PC-9 (cell line): ENCODE results near the gene HSPB7. TPM values are rescaled to one million over a fixed set of nuclear protein-coding genes. Genes with fewer than 3 reads are reported as not detected.
A peak's percentile ranks its signal among the peaks of the same experiment; 100 is the strongest.
"Not testable (repeated sequence)": the region's sequence is repeated elsewhere in the genome, so short reads cannot be mapped to it uniquely, and the experiment has no call there.

Source experiments
- BruUV-seq: library from RNA; stranded (reverse); fragments of 400-500 nt; replicated peaks from 2 replicates; lab custom pipeline; 2021; lab: Mats Ljungman, UMichigan
- CTCF ChIA-PET: fragments of 300-600 bp; sonication (Branson Sonifier 250); formaldehyde crosslinking; loops from one replicate; lab custom pipeline; 2022; ENCODE audit warnings: antibody characterized with exemption; lab: Charles Lee
- POLR2A ChIA-PET: fragments of 300-600 bp; sonication (Branson Sonifier 250); formaldehyde crosslinking; loops from one replicate; lab custom pipeline; 2022; ENCODE audit warnings: antibody characterized with exemption; ENCODE audit not compliant: unreplicated experiment; lab: Charles Lee
- DNase-seq, 2 experiments: peaks; one replicate each; pipeline versions ENCODE4 v3.0.0 to v3.0.0-alpha.2; 2015 to 2022; ENCODE audit warnings: mixed read lengths in 1 of 2
- H2AFZ ChIP-seq: fragments of 200-600 bp; sonication (generic); 2 replicates; pipeline ENCODE4 v1.8.1; 2017; ENCODE audit warnings: antibody characterized with exemption
- H3F3A ChIP-seq: fragments of 200-600 bp; sonication (generic); 2 replicates; pipeline ENCODE4 v1.8.1; 2017; ENCODE audit warnings: antibody characterized with exemption, mild to moderate bottlenecking, low read depth; ENCODE audit not compliant: insufficient read depth
- H3K27ac ChIP-seq: fragments of 200-600 bp; sonication (generic); 2 replicates; pipeline ENCODE4 v1.6.1; 2016; ENCODE audit warnings: mixed run types
- H3K27me3 ChIP-seq: fragments of 200-600 bp; sonication (generic); 2 replicates; pipeline ENCODE4 v1.6.1; 2016; ENCODE audit warnings: low read depth, mixed run types; ENCODE audit not compliant: insufficient read depth
- H3K36me3 ChIP-seq: fragments of 200-600 bp; sonication (generic); 2 replicates; pipeline ENCODE4 v1.6.1; 2016; ENCODE audit warnings: low read depth, mixed run types
- H3K4me1 ChIP-seq: fragments of 200-600 bp; sonication (generic); replicated peaks from 2 replicates; pipeline ENCODE4 v1.6.1; 2016; ENCODE audit warnings: mixed run types; ENCODE audit not compliant: insufficient read depth
- H3K4me2 ChIP-seq: fragments of 200-600 bp; sonication (generic); 2 replicates; pipeline ENCODE4 v1.6.1; 2017; ENCODE audit warnings: mixed run types
- H3K4me3 ChIP-seq: fragments of 200-600 bp; sonication (generic); 2 replicates; pipeline ENCODE4 v1.6.1; 2016; ENCODE audit warnings: mixed run types
- H3K79me2 ChIP-seq: fragments of 200-600 bp; sonication (generic); 2 replicates; pipeline ENCODE4 v1.6.1; 2017; ENCODE audit warnings: low read depth, mixed run types
- H3K9me2 ChIP-seq: fragments of 200-600 bp; sonication (generic); 2 replicates; pipeline ENCODE4 v1.8.1; 2017; ENCODE audit warnings: mild to moderate bottlenecking; ENCODE audit not compliant: insufficient read depth
- H3K9me3 ChIP-seq: fragments of 200-600 bp; sonication (generic); 2 replicates; pipeline ENCODE4 v1.8.1; 2016; ENCODE audit warnings: low read depth; ENCODE audit not compliant: insufficient read depth
- H4K20me1 ChIP-seq: fragments of 200-600 bp; sonication (generic); 2 replicates; pipeline ENCODE4 v1.8.1; 2017; ENCODE audit not compliant: insufficient read depth
- CTCF ChIP-seq: fragments of 200-600 bp; sonication (generic); conservative IDR thresholded peaks from 2 replicates; pipeline ENCODE4 v1.6.1; 2017; ENCODE audit warnings: mixed run types, antibody characterized with exemption, mild to moderate bottlenecking, moderate library complexity
- EZH2 ChIP-seq: fragments of 200-600 bp; sonication (generic); IDR thresholded peaks from 2 replicates; pipeline ENCODE4 v1.8.0; 2017; ENCODE audit warnings: antibody characterized with exemption, low read depth
- intact Hi-C: fragments of 100-400 bp; cut with micrococcal nuclease; formaldehyde crosslinking; loops from one replicate; pipeline ENCODE4 v1.10.0; 2022; ENCODE audit not compliant: unreplicated experiment
- total RNA-seq: library from RNA; stranded (reverse); gene quantifications from 2 replicates; pipeline ENCODE4 v1.2.3, GENCODE V29; 2021

The HSPB7 gene
- total RNA-seq, 1 experiment from 2014 or later, result not detected

DNA sequence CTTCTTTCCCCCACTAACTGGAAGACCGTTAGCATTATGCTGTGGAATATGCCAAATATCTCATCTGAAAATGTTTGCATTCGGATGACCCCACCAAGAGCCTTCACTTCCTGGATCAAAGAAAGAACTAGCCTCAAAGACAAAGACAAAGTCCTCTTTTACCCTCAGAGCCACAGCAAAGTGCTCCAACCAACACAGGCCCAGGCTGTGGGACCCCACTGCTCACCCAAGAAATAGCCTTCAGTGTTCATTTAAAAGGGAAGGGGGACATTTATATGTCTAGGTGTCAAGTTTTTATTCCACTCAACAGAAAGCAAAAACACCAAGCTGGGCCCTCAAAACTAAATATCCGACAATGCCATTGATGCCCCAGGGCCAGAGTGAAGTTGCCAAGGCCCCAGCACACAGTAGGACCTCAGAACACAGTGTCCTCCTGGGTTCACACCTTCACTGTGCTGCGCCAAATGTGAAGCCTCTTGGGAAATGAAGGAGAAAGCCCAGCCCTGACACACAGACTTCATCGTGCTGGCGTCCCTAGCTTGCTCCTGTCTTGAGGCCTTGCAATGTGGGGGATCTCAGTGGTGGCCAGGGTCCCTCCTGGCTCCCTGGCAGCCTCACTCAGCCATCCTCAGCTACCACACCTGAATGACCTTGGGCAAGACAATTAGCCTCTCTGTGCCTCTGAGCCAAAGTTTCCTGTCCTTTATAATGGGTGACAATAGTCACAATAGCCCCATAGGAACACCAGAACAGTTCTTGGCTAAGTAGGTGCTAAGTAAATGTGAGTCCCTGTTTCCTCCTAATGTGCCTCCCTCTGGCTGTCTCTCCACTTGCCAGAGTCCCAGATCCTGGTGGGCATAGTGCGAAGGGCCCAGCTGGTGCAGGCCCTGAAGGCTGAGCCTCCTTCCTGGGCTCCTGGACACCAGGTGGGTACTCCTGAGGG is 37.0 kb upstream of the HSPB7 start:
- DNase-seq, result no peak
- Histone ChIP-seq H3F3A (no peaks in the 10 kb centered on the region; the same call in 1 of the 2 replicates), H3K9me3 (no peaks in the 10 kb centered on the region), H3K79me2 (no peaks in the 10 kb centered on the region), H3K36me3 (no peaks in the 10 kb centered on the region), H3K4me1 (peaks cover 27% of the 10 kb centered on the region), H3K27me3 (no peaks in the 10 kb centered on the region), H3K27ac (peak overlapping the region; percentile 21), H4K20me1 (no peaks in the 10 kb centered on the region), H3K9me2 (no peaks in the 10 kb centered on the region), H3K4me3 (no peak overlapping the region), H3K4me2 (0 out of 2 replicates have a peak overlapping the region, but pooled peaks have one; percentile 46), H2AFZ (no peak overlapping the region)
- no peak for TF ChIP-seq EZH2
- no peak for TF ChIP-seq CTCF
- intact Hi-C loops, result no loop called here
- BruUV-seq, result no TSS peak
- POLR2A ChIA-PET, result no interaction called here
- CTCF ChIA-PET, result interaction anchor here (0.6 to 1.0 kb wide), 3 partner anchors 45 to 307 kb away, joined by 4 to 7 read pairs (median 5); no protein-coding TSS in a partner anchor

- Histone ChIP-seq H3K36me3 (no peaks in the 10 kb centered on the region), H2AFZ (no peak overlapping the region), H3K27me3 (no peaks in the 10 kb centered on the region), H3F3A (no peaks in the 10 kb centered on the region; the same call in 1 of the 2 replicates), H3K27ac (no peak overlapping the region; the same call in 1 of the 2 replicates), H3K9me3 (no peaks in the 10 kb centered on the region), H3K9me2 (no peaks in the 10 kb centered on the region), H3K4me2 (no peak overlapping the region), H3K4me1 (peaks cover 27% of the 10 kb centered on the region), H3K79me2 (no peaks in the 10 kb centered on the region), H4K20me1 (no peaks in the 10 kb centered on the region), H3K4me3 (no peak overlapping the region)
- intact Hi-C loops, result no loop called here
- ChIA-PET POLR2A (no interaction called here), CTCF (interaction anchor here (0.5 to 0.6 kb wide), 2 partner anchors 46 to 308 kb away, joined by 5 to 10 read pairs; no protein-coding TSS in a partner anchor)
- BruUV-seq, result no TSS peak
- TF ChIP-seq EZH2 (no peak), CTCF (no peak)
- no peak for DNase-seq
These were observed 36.1 kb upstream of the HSPB7 start for GRCh38 chr1:16053781-16054502.

DNA sequence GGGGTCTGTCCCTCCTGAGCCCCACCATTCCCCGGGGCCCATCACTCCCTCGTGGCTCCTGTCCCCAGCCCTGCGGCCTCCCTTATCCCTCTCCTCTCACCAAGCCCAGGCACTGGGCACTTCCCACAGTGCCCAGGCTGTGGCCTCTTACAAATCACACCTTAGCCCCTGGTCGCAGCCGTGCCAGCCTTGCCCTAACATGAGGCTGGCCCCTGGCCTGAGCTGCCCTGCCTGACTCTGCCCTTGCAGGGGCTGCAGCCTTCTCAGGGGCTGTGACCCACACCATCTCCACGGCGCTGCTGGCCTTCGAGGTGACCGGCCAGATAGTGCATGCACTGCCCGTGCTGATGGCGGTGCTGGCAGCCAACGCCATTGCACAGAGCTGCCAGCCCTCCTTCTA is 34.1 kb upstream of the HSPB7 start:
- H4K20me1 ChIP-seq, BruUV-seq, CTCF ChIA-PET, H3K27me3 ChIP-seq, H2AFZ ChIP-seq, H3K79me2 ChIP-seq, H3K4me3 ChIP-seq, H3K27ac ChIP-seq, H3F3A ChIP-seq, H3K9me2 ChIP-seq, DNase-seq, intact Hi-C loops, H3K9me3 ChIP-seq, POLR2A ChIA-PET, H3K36me3 ChIP-seq, H3K4me2 ChIP-seq: not testable (repeated sequence)
- peaks cover 27% of the 10 kb centered on the region for H3K4me1 ChIP-seq
